Measurements from ENCODE around the gene MPZL2.

DNA sequence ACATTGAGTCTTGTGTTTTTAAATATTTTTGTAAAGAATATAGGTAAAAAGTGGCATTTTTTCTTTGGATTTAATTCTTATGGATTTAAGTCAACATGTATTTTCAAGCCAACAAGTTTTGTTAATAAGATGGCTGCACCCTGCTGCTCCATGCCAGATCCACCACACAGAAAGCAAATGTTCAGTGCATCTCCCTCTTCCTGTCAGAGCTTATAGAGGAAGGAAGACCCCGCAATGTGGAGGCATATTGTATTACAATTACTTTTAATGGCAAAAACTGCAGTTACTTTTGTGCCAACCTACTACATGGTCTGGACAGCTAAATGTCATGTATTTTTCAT, 40.1 kb upstream of the MPZL2 start:
- TF ChIP-seq, protein P1, sequence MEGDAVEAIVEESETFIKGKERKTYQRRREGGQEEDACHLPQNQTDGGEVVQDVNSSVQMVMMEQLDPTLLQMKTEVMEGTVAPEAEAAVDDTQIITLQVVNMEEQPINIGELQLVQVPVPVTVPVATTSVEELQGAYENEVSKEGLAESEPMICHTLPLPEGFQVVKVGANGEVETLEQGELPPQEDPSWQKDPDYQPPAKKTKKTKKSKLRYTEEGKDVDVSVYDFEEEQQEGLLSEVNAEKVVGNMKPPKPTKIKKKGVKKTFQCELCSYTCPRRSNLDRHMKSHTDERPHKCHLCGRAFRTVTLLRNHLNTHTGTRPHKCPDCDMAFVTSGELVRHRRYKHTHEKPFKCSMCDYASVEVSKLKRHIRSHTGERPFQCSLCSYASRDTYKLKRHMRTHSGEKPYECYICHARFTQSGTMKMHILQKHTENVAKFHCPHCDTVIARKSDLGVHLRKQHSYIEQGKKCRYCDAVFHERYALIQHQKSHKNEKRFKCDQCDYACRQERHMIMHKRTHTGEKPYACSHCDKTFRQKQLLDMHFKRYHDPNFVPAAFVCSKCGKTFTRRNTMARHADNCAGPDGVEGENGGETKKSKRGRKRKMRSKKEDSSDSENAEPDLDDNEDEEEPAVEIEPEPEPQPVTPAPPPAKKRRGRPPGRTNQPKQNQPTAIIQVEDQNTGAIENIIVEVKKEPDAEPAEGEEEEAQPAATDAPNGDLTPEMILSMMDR (IDR thresholded peaks at IDR 0.05; ENCODE audit: insufficient read depth, low read length): no peak
- TF ChIP-seq POLR2AphosphoS5 (IDR thresholded peaks at IDR 0.05; ENCODE audit: low read depth) (no peak), GABPA (IDR thresholded peaks at IDR 0.05; ENCODE audit: low read depth) (no peak), SPI1 (IDR thresholded peaks at IDR 0.05; ENCODE audit: borderline replicate concordance, low read depth) (no peak)
- TF ChIP-seq, protein P2, sequence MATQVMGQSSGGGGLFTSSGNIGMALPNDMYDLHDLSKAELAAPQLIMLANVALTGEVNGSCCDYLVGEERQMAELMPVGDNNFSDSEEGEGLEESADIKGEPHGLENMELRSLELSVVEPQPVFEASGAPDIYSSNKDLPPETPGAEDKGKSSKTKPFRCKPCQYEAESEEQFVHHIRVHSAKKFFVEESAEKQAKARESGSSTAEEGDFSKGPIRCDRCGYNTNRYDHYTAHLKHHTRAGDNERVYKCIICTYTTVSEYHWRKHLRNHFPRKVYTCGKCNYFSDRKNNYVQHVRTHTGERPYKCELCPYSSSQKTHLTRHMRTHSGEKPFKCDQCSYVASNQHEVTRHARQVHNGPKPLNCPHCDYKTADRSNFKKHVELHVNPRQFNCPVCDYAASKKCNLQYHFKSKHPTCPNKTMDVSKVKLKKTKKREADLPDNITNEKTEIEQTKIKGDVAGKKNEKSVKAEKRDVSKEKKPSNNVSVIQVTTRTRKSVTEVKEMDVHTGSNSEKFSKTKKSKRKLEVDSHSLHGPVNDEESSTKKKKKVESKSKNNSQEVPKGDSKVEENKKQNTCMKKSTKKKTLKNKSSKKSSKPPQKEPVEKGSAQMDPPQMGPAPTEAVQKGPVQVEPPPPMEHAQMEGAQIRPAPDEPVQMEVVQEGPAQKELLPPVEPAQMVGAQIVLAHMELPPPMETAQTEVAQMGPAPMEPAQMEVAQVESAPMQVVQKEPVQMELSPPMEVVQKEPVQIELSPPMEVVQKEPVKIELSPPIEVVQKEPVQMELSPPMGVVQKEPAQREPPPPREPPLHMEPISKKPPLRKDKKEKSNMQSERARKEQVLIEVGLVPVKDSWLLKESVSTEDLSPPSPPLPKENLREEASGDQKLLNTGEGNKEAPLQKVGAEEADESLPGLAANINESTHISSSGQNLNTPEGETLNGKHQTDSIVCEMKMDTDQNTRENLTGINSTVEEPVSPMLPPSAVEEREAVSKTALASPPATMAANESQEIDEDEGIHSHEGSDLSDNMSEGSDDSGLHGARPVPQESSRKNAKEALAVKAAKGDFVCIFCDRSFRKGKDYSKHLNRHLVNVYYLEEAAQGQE (IDR thresholded peaks at IDR 0.05; ENCODE audit: insufficient replicate concordance, low read depth): no peak

Measured in HL-60 (cell line).